Keratinocyte (primary cell): ENCODE results near the gene OR10H1.

Experiments
- EZH2 ChIP-seq: IDR thresholded peaks from one replicate; pipeline ENCODE4 v1.6.1; 2012; ENCODE audit warnings: inconsistent platforms, mild to moderate bottlenecking, low read length, moderate library complexity
- TF ChIP-seq, protein P1 (sequence below), 3 experiments: IDR thresholded peaks in 1 of 3; conservative IDR thresholded peaks in 1 of 3; optimal IDR thresholded peaks in 1 of 3; 2 replicates in 2 of 3; 3 replicates in 1 of 3; pipeline versions ENCODE3 to v1.5.1; 2011; ENCODE audit warnings: low read length in 3 of 3, mild to moderate bottlenecking in 3 of 3, moderate library complexity in 2 of 3, control low read depth in 1 of 3, inconsistent platforms in 1 of 3; ENCODE audit not compliant: insufficient read depth in 2 of 3; ENCODE audit errors: extremely low read depth in 1 of 3

DNA sequence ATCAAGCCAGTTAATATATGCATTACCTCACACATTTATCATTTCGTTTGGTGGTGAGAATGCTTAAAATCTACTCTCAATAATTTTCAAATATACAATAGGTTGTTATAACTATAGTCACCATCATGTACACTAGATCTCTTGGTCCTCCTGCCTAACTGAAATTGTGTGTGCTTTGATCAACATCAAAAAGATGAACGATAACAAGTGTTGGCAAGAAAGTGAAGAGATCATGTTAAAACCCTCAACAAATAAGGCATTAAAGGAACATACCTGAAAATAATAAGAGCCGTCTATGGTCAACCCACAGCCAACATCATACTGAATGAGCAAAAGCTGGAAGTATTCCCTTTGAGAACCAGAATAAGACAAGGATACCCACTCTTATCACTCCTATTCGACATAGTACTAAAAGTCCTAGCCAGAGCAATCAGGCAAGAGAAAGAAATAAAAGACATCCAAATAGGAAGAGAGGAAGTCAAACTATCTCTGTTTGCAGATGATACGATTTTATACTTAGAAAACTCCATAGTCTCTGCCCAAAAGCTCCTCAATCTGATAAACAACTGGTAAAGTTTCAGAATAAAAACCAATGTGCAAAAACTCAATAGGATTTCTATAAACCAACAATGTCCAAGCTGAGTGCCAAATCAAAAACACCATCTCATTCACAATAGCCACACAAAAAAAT, 27.9 kb upstream of the OR10H1 start:
- TF ChIP-seq, protein P1, sequence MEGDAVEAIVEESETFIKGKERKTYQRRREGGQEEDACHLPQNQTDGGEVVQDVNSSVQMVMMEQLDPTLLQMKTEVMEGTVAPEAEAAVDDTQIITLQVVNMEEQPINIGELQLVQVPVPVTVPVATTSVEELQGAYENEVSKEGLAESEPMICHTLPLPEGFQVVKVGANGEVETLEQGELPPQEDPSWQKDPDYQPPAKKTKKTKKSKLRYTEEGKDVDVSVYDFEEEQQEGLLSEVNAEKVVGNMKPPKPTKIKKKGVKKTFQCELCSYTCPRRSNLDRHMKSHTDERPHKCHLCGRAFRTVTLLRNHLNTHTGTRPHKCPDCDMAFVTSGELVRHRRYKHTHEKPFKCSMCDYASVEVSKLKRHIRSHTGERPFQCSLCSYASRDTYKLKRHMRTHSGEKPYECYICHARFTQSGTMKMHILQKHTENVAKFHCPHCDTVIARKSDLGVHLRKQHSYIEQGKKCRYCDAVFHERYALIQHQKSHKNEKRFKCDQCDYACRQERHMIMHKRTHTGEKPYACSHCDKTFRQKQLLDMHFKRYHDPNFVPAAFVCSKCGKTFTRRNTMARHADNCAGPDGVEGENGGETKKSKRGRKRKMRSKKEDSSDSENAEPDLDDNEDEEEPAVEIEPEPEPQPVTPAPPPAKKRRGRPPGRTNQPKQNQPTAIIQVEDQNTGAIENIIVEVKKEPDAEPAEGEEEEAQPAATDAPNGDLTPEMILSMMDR (optimal IDR thresholded peaks at IDR 0.05 in 1 of 3, IDR thresholded peaks at IDR 0.05 in 1 of 3, conservative IDR thresholded peaks at IDR 0.05 in 1 of 3; ENCODE audit: extremely low read depth in 1 of 3, insufficient read depth in 2 of 3, low read length in 3 of 3): no peak
- TF ChIP-seq EZH2: no peak
